HG03097 (cell line): ENCODE data around the gene SOX8.

Source experiments
- ATAC-seq: cut with Tn5 transposase; IDR thresholded peaks from one replicate; pipeline ENCODE4 v1.9.1; 2021; ENCODE audit not compliant: unreplicated experiment, low FRiP score

The SOX8 gene

GRCh38 chr16:1003391-1004347 is 22.1 kb downstream of the SOX8 start:
- ATAC-seq, result no peak

DNA sequence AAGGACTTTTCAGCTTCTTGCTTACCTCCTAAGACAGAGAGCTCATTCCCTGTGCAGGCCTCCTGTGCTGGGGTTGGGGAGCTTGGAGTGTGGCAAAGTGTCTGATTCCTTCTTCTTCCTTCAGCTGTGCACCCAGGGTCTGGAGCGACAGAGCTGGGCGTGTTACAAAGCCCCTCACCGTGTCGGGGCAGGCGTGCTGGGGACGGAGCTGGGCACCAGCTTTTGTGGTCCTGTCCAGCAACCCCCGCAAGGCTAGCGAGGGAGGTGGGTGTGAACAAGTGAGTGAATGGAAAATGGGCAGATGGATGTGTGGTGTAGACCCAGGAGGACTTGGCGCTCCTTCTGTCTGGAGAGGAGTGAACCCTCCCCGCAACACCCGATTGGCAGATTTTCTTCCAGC is 23.7 kb downstream of the SOX8 start:
- ATAC-seq, result no peak

GRCh38 chr16:1006781-1007180 is 25.2 kb downstream of the SOX8 start:
- no peak for ATAC-seq

GRCh38 chr16:1007284-1007850 is 25.8 kb downstream of the SOX8 start:
- no peak for ATAC-seq

DNA sequence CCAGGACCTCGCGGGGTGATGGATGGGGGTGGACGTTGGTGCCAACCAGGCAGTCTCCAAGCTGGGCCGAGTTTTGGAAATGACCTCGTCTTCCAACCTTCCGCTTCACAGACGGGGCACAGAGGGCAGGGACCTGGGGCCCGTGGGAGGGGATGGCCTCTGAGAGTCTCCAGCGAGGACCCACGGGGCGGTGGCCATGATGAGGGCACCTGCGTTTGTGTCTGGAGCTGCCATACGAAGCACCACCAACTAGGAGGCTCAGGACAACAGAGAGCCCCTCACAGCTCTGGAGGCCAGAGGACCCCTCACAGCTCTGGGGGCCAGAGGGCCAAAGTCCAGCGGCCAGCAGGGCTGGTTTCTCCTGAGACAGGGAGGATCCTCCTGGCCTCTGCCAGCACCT is 26.5 kb downstream of the SOX8 start:
- no peak for ATAC-seq

DNA sequence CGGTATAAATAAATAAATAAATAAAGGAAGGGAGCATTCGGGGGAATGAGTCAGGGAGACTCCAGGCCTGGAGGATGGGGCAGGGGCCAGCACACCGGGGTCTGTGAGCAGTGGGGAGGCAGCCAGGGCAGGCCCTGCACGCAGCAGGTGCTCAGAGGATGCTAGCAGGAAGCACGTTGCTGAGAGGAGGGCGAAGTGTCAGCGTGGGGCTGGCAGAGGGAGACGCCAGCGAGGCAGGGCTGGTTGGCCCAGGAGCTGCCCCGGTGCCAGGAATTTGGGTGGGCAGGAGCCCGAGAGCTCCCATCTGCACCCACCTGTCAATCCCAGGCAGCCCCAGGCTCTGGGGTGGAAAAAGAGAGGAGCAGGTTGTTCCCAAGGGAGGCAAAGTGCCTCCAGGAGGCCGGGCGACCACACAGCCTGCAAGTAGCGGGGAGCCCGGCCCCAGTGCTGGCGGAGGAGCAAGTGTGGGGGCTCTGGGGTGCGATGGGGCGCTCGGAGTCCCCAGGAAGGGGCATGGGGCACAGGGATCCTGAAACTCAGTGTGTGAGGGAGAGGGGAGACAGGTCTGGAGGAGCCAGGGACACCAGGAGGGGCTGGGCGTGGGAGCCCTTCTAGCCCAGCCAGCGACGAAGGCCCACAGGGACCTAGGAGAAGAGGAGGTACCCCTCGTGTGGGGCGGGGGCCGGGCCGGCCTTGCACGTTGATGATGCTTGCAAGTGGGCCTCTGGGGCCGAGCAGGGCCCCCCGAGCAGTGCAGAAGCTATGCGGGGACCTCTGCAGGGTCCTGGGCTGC is 28.0 kb downstream of the SOX8 start:
- ATAC-seq, result no peak

- ATAC-seq, result no peak
Observed at GRCh38 chr16:1010251-1010650, 28.7 kb downstream of the SOX8 start.

DNA sequence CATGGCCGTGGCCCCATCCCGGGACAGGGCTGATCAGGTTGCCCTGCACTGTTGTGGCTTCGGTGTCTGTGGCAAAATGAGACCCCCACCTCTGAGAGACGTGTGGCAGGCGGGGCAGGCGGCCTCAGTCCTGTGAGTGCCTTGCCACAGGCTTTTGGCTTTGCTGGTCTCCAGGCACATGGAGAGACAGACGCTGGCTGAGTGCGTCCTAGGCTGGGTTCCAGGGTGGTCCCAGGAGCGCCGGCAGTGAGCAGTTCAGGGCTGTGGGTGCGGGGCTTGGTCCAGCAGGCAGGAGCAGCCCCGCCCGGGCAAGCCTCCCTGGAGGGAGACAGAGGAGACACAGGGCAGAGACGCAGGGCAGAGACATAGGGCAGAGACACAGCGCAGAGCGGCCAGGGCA is 29.2 kb downstream of the SOX8 start:
- no peak for ATAC-seq

DNA sequence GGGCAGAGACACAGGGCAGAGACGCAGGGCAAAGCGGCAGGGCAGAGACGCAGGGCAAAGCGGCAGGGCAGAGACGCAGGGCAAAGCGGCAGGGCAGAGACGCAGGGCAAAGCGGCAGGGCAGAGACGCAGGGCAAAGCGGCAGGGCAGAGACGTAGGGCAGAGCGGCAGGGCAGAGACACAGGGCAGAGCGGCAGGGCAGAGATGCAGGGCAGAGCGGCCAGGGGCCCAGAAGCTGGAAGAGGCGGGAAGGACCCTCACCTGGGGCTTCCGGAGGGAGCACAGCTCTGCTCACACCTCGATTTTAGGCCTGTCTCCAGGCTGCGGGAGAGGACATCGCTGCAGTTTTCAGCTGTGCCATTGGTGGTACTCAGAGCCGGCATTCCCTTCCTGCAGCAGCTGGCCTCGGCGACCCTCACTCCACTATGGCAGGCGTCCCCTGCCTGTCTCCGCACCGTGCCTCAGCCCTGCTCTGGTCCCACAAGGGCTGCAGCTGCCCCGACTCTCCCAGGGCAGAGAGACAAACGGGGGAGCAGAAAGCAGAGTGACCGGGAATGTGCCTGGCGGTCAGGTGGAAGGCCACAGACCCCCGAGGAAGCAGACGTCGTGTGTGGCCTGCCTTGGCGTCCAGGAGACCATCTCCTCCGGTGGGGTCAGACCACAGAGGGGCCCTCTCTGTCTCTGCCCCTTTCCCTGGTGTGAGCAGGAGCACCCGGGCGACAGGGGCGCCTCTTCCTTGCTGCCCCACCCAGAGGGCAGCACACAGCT is 29.9 kb downstream of the SOX8 start:
- ATAC-seq, result no peak

DNA sequence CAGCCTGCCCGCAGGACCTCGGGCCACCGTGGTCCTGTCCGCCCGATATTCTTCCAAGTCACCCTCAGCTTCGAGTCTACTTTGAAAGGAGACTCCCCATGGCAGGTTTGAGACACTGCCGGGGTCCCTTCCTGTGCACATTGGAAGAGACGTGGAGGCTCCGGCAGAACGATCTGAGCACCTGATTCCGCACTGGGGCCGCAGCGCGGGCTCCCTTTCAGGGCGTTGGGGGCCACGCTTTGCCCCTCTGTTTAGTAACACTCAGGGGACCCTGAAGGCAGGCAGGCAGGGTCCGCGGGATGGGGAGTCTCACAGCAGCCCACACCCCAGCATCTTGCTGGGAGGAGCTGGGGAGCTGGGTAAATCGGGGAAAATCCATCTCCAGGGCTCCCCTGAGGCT is 30.6 kb downstream of the SOX8 start:
- ATAC-seq, result no peak

- no peak for ATAC-seq
Observed at GRCh38 chr16:1012722-1013592, 31.4 kb downstream of the SOX8 start.

DNA sequence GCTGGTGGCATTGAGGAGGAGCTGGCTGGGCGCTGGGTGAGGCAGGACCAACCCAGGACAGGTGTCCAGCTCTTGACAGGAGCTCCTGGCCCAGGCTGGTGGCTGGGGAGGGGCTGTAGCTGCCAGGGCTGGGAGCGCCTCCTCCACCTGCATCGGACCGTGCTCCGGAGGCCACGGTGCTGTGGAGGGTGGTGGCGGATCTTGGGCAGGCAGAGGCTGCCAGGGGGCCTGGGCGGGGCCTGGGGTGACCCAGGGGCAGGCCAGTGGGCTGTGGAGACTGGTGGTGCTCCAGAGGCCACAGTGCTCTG is 32.0 kb downstream of the SOX8 start:
- ATAC-seq, result no peak

GRCh38 chr16:1014221-1014620 is 32.7 kb downstream of the SOX8 start:
- ATAC-seq, result no peak

GRCh38 chr16:1014771-1015495 is 33.4 kb downstream of the SOX8 start:
- ATAC-seq, result no peak

DNA sequence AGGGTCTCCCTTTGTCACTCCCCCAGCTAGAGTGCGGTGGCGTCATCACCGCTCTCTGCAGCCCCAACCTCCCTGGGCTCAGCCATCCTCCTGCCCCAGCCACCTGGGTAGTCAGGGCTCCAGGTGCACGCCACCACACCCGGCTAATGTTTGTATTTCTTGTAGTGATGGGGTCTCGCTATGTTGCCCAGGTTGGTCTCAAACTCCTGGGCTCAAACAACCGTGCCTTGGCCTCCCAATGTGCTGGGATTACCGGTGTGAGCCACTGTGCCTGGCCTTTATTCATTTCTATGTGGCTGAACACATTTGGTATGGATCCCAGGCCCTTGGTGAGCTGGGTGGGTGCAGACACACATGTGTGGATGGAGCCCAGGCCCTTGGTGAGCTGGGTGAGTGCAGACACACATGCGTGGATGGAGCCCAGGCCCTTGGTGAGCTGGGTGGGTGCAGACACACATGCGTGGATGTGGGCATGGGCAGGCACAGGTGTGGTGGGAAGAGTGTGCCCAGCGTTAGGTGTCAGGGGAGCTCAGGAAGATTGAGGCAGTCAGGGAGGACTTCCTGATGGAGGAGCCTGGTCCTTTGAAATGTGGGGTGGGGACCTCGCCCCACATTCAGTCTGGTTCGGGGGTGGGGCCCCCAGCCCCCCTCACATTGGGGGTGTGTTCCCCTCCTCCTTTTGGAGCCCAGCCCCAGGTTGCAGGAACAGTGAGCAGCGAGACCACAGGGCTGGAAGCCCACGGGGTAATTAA is 37.1 kb downstream of the SOX8 start:
- no peak for ATAC-seq

- ATAC-seq, result no peak
Observed at GRCh38 chr16:1019231-1020090, 37.9 kb downstream of the SOX8 start.

DNA sequence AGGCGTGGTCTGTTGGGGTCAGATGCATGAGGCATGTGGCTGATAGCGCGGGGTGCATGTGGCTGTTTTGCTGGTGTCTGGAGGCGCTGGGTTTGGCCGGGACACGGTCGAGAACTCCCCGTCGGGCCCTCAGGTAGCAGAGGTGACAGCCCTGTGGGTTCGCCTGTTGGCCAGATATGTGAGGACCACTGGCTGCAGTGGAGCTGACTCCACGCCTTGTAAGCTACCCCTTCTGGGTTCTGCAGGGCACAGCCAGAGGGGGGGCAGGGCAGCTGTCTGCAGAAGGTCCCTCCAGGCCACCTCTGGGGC is 38.5 kb downstream of the SOX8 start:
- no peak for ATAC-seq

DNA sequence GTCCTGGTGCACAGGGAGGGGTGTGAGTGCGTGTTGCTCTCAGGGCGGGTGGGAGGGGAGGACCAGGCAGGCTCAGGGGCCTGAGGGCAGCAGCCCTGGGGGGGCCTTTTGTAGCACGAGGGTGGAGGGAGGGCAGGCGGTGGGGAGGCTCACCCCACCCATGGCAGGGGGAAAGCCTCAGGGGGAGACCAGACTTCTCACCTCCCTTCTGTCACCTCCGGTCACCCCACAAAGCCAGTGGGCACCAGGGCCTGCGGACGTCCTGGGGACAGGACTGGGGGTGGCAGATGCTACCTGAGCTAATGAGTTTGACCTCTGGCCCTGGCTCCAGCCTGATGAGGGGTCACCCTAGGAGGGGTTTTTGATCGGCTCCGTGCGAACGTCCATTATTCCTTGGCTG is 39.0 kb downstream of the SOX8 start:
- ATAC-seq, result no peak
